Ecto neural progenitor cell (in vitro differentiated cells): ENCODE data around the gene FNBP1.
"Not testable (repeated sequence)": the region's sequence is repeated elsewhere in the genome, so short reads cannot be mapped to it uniquely, and the experiment has no call there.

Source experiments
- DNase-seq: peaks from one replicate; pipeline ENCODE4 v3.0.0-alpha.2; 2018; ENCODE audit warnings: low spot score

The FNBP1 gene

DNA sequence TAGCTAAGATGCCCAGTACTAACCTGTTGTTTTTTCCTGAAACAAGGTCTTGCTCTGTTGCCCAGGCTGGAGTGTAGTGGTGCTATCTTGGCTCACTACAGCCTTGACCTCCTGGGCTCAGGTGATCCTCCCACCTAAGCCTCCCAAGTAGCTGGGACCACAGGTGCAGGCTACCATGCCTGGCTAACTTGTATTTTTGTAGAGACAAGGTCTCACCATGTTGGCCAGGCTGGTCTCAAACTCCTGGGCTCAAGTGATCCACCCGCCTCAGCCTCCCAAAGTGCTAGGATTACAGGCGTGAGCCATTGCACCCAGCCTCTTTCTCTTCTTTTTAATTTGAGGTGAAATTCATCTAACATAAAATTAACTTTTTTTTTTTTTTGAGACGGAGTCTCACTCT, 21.1 kb downstream of the FNBP1 start:
- not testable (repeated sequence) for DNase-seq

DNA sequence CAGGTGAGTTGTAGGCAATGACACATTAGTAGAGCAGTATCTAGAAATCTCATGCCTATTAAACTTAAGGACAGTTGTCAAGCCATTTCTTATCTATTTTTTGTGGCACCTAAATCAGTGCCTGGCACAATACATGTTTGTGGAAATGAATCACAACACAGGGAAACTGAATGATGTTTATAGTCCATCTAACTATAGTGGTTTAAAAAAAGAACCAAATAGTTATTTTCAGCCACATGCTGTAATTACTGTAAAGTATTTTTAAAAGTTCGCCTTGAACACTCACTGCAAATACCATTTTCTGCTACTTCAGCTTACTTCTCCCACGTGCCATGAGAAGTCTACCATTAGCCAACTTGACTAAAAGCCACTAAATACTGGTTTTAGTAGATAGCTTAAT, 21.9 kb downstream of the FNBP1 start:
- no peak for DNase-seq

DNA sequence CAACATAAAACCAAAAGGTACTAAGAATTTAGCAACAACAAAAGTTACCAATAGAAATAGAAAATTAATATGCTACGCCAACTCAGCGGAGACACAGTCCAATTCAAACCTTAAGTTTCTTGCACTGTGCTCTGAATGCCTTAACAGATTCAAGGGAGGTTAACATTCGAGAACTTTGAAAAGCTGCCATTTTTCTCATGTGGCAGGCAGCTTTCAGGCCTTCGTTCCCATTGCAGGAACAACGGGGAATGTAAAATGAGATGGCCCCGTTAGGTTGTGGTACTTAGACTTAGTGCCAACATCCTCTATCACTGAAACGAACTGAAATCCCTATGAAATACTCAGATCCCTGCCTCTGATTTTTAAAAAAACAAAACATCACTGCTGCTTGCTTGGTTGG, 22.4 kb downstream of the FNBP1 start:
- DNase-seq = no peak

DNA sequence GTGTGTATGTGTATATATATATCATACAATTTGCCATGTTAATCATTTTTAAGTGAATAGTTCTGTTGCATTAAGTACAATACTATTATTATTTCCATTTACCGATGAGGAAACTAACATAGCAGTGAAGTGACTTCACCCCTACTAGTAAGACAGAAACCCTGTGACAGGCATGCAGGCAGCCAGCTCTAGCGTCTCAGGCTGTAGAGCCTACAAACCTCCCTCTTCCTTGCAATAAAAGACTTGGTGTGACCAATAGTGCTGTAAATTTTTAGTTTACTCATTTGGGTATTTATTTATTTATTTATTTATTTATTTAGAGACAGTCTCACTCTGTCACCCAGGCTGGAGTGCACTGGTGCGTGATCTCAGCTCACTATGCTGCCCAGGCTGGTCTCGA, 24.7 kb downstream of the FNBP1 start:
- DNase-seq = no peak

DNA sequence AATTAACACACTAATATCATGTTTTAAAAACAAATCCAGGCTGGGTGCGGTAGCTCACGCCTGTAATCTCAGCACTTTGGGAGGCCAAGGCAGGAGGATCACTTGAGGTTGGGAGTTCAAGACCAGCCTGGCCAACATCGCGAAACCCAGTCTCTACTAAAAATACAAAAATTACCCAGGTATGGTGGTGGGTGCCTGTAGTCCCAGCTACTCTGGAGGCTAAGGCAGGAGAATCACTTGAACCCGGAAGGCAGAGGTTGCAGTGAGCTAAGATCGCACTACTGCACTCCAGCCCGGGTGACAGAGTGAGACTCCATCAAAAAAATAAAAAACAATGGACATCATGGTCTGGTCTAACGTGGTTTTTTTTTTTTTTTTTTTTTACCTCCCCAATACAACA, 25.5 kb downstream of the FNBP1 start:
- DNase-seq = not testable (repeated sequence)

DNA sequence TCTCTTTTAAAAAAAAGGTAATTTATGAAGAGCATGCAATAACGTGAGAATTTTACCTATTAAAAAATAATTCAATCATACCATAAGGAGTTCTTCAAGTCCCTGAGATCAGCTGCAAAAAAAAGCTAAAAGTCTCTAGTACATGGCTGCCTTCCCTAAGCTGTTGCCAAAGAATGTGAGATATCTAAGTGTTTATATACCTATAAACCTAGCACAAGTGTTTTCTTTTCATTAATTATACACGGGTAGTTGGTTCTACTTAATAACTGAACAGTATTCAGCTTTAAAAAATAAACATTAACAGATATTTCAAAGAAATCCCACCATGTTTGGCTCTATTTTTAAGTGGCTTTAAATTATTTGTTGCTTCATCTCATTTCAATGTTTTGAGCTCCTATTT, 25.9 kb downstream of the FNBP1 start:
- DNase-seq = no peak

DNA sequence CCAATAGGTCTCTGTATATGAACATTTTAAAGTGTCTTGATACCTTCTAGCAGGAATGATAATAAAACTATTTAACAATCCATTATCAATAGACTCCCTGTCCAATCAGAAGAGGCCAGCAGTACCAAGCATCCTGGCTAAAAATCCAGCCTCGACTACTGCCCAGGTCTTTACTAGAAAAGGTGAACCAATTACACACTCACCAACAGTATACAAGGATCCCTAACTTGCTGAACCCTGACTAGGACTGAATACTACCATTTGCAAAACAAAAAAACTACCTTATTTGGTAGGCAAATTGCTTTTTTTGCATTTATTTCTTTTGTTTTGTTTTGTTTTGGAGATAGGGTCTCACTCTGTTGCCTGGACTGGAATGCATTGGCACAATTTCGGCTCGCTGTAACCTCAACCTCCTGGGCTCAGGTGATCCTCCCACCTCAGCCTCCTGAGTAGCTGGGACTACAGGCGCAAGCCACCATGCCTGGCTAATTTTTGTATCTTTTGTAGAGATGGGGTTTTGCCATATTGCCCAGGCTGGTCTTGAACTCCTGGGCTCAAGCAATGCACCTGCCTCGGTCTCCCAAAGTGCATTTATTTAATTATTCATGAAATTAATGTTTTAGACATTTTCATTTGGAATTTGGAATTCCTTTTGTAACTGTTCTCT, 27.5 kb downstream of the FNBP1 start:
- no peak for DNase-seq

DNA sequence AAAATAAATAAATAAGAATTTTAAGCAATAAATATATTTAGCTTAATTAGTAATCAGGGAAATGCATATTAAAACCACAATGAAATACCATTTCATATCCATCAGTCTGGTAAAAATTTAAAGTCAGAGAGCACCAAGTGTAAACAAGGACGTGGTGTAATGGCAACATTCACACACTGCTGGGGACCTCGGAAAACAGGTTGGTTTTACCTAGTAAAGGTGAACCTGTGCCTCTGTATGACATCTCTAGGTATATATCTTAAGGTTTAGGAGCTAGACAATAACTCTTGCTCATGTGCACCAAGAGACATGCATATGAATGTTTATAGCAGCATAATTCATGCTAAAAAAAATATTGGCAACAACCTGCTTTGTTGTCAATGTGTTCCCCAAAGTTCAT, 29.7 kb downstream of the FNBP1 start:
- DNase-seq = no peak

DNA sequence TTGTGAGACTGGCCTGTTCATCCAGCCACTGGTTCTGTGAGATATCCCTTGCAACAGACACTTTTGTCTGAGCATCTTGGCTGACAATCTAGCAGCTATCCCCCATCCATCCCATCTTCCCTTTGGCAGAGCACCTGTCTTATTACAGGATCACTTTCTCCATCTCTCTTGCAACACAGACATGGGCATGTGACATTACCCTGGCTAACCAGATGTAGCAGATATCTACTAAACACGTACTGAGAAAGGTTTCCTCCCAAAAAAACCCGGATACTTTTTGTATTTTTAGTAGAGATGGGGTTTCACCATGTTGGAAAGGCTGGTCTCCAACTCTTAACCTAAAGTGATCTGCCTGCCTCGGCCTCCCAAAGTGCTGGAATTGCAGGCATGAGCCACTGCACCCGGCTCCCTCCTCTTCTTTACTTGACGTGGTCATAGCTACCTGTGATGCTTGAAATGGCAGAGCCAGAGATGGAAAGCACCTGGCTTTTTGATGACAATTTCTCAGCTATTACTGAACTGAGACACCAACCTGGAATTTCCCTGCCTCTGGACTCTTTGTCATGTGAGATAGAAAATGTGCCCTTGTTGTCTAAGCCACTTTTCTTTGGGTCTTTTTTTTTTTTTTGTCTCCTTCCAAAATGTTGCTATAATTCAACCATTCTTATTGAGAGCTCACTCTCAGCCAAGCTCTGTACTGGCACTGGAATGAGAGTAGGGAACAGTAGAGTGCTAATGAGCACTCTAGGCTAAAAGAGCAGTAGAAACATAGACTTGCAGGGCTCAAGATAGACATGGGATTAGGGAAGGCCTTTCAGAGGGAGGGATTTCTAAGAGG, 32.6 kb downstream of the FNBP1 start:
- DNase-seq = no peak

DNA sequence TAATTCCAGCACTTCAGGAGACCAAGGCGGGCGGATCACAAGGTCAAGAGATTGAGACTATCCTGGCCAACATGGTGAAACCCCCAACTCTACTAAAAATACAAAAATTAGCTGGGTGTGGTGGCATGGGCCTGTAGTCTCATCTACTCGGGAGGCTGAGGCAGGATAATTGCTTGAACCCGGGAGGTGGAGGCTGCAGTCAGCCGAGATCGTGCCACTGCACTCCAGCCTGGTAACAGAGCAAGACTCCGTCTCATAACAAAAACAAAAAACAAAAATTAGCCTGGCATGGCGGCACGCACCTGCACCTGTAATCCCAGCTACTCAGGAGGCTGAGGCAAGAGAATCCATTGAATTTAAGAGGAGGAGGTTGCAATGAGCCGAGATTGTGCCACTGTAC, 33.4 kb downstream of the FNBP1 start:
- DNase-seq = not testable (repeated sequence)

DNA sequence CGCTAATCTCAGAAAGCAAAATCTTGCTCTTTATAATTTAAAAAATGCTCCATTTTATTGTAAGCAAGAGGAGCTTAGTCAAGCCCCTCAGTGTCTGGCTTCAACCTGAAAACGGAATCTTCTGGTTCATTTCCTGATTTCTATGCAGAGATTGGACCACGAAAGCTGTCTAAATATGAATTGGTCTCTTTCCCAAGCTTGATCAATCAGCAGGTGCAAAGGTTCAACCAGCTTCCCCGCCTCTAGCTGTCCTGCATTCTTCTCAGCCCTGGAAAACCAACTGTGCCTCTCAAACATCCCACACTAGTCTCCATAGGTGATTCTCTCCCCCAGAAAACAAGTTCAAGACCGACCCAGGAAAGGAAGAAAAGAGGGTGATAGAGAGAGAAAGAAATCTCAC, 34.5 kb downstream of the FNBP1 start:
- DNase-seq = no peak

DNA sequence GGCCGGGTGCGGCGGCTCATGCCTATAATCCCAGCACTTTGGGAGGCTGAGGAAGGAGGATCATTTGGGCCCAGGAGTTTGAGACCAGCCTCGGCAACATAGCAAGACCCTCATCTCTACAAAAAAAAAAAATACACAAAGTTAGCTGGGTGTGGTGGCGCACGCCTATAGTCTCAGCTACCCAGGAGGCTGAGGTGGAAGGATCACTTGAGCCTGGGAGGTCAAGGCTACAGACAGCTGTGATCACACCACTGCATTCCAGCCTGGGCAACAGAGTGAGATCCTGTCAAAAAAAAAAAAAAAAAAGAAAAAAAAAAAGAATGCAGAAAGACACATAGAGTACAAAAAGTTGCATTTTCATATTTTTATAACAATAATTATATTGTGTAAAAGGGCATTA, 36.0 kb downstream of the FNBP1 start:
- not testable (repeated sequence) for DNase-seq

DNA sequence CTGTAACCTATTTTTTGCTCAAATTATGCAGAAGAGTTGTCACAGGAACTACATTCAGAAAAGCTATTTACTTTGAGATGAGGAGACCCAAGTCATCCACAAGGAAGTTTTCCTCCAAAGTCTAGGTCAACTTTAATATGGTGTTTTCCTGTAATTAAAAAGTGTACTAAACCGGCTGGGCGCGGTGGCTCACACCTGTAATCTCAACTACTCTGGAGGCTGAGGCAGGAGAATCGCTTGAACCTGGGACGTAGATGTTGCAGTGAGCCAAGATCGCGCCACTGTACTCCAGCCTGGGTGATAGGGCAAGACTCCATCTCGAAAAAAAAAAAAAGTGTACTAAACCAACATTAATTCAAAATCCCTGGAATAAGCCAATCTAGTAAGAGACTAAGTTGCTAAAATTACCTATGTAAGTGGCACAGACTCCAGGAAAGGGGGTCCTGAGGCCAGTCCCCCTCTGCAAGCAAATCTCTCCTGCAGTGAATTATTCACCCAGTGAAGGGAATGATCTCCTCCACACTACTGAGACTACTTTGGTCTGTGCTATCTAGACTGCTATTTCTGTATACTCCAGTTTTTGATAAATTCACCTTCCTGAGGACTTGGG, 38.9 kb downstream of the FNBP1 start:
- no peak for DNase-seq

DNA sequence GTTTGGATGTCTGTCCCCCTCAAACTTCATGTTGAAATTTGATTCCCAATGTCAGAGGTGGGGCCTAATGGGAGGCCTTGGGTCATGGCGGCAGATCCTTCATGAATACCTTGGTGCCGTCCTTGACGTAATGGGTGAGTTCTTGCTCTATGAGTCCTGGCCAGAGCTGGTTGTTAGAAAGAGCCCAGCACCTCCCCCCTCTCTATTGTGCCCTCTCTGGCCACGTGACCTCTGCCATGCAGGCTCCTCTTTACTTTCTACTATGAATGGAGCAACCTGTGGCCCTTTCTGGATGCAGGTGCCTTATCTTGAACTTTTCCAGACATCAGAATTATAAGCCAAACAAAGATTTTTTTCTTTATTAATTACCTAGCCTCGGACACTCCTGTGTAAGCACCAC, 40.7 kb downstream of the FNBP1 start:
- DNase-seq = no peak

DNA sequence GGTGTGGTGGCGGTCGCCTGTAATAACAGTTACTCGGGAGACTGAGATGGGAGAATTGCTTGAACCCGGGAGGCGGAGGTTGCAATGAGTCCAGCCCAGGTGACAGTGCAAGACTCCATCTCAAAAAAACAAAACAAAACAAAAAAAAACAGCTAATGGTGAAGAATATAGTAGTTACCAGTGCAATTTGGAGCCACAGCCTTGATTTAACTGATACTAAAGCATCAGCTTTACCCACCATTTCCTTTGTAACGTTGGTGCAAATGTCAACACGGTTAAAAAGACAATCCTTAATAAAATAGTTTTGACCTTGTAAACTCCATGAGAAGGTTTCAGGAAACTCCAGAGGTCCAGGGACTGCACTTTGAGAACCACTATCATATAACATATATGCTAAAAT, 41.8 kb downstream of the FNBP1 start:
- no peak for DNase-seq

DNA sequence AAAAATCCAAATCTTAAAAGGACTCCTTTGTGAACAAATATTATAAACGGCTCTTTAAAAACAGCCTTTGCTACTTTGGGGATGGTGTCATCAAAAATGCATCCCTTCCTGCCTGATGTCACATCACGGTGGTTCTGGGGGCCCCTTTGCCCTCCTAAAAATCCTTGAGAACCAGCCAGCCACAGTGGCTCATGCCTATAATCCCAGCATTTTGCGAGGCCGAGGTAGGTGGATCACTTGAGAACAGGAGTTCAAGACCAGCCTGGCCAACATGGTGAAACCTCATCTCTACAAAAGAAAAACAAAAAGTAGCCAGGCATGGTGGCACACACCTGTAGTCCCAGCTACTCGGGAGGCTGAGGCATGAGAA, 43.9 kb downstream of the FNBP1 start:
- DNase-seq = no peak

DNA sequence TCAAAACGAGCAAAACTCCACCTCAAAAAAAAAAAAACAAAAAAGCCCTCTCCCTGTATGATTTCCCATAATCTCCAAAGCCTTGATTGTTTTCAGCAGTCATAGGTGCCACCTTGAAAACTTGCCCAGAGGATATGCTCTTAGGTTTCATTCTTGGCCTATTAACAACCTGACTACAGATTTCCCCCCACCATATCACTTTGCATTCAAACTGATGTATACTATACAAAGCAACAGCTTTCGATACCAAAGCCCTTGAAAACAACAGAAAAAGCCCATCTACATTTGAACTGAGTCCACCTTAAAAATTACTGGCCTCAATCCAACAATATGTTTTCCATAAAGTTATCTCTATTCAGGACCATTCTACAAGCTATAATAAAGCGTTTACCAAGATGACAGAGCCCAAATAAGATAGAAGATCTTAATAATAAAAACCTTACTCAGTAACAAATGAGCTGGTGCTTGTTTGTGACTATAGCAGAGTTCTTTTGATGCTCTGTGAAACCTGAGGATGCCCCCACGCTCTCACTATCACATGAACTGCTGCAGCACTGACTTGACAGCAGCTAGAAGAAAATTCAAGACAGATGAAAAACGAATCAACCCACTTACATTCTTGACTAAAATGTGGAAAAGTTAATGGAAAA, 44.4 kb downstream of the FNBP1 start:
- no peak for DNase-seq

DNA sequence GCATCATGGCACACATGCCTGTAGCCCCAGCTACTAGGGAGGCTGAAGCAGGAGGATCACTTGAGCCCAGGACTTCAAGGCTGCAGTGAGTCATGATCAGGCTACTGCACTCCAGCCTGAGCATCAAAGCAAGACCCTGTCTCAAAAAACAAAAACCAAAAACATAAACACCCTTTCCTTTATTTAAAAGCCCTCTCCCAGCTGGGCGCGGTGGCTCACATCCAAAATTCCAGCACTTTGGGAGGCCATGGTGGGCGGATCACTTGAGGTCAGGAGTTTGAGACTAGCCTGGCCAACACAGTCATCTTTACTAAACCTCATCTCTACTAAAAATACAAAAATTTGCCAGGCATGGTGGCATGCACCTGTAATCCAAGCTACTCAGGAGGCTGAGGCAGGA, 45.3 kb downstream of the FNBP1 start:
- not testable (repeated sequence) for DNase-seq

DNA sequence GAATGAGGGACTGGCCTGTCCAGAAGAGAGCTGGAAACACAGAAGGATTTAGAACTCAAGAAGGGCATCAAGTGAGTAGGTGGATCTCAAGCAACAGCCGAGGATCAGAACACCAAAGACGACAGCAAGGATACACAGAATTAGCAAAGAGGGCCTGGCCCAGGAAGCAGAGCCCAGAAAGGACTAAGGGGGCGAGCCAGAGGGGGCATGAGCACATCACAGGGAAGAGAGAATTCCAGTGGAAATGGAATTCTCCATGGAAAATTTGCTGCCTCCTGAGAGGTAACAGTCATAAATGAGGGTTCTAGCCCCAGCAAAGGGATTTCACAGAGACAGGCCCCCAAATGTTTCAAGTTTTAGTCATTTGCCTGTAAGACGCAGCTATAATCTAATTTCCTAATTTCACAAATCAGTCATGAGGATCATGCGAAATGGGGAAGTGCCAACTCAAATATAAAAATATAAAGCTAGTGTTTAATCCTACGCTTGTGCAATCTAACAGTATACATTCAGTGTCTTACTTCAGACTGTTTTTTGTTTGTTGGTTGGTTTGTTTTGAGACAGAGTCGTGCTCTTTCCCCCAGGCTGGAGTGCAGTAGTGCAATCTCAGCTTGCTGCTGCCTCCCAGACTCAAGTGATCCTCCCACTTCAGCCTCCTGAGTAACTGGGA, 46.7 kb downstream of the FNBP1 start:
- DNase-seq = no peak

DNA sequence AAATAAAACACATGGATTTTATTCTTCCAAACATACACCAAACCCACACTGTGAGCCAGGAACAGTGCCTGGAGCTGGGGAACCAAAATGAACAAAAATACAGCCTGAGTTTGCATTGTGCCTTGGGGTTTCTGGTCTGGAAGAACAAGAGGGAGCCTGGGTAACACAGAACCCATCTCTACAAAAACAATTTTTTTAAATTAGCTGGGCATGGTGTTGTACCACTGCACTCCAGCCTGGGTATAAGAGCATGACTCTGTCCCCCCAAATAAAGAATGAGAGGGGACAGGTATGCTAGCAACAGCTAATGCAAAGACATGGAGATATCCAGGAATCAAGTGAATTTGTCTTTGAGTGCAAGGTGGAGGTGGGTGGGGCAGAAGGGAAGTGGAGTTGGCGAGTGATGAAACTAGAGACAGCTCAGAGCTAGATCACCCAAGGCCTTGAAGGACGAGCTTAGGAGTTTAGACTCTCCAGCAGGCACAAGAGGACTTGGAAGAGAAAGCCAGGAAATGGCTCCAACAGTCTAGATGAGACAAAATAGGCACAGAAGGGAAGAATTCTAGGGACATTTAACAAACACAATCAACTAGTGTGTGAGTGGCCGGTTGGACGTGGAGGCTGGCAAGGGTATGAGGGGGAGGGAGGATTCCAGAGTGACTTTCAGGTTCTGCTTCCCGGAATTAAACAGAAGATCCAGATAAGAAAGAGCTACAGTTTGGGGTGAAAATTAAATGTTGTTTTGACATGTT, 47.4 kb downstream of the FNBP1 start:
- DNase-seq = no peak

DNA sequence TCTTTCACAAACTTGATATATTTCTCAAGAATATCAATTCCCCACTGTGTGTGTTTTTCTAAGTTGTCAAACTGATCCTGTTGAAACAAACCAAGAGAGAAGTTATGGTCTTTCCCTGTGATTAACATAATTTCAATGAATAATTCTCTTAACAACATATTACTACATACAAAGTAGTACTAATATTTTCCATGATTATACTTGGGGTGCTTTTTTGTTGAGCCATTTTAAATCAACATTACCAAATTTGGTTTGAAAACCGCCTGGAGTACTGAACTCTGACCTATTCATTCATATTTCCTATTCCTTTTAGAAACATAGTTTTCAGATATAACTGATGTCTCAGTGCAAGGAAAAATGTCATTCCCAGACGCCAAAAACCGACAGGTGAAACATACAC, 48.1 kb downstream of the FNBP1 start:
- no peak for DNase-seq

DNA sequence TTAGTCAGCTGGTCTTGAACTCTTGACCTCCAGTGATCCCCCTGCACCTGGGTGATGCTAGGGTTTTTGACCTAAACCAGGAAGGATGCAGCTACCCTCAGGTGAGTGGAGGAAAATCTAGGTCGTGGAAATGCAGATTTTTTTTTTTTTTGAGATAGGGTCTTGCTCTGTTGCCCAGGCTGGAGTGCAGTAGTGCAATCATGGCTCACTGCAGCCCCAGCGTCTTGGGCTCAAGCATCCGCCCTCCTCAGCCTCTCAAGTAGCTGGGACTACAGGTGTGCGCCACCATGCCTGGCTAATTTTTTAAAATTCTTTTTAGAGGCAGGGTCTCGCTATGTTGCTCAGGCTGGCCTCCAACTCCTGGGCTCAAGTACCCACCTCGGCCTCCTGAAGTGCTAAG, 51.9 kb downstream of the FNBP1 start:
- DNase-seq = not testable (repeated sequence)
